Measurements from ENCODE around the gene FAM120B. TPM values are rescaled to one million over a fixed set of nuclear protein-coding genes. Genes with fewer than 3 reads are reported as not detected.

Gene FAM120B
- total RNA-seq, 6 experiments from 2014 or later: 33.3 to 36.6 (median 35.4) TPM

DNA sequence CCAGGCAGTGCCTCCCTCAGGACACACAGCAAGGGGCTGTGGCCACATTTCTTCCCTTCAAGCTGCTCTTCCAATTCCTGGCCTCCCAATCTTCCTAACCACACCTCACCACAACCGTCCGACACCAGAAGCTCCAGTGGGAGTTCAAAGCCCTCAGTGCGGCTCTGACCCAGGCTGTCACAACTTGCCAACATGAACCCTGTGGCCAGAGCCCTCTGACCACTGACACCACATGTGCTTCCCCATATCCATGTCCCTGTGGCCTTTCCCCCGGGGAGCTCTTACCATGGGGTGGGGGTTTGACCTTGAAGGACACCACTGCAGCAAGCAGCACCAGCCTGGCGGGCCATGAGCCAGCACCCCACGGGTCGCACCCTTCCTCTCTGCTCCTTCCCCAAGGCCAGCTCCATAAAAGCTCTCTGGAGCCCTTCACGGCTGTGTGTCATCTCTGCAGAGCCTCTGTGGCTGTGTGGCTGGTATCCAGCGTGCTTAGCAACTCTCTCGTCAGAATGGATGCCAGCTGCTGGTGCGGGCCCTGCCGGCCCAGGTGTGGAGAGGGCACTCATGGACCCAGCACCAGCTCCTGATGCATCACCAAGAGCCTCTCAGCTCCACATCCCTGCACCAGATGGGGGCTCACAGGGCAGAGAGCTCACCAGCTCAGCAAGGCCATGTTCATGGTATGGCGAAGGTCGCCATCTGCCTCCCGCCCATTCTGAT, 140.4 kb downstream of the FAM120B start:
- peaks cover 8% of the 10 kb centered on the region for H3K4me1 Mint-ChIP-seq (ENCODE audit: low read depth)
- peaks cover 11% of the 10 kb centered on the region for H3K27me3 Mint-ChIP-seq (ENCODE audit: insufficient read depth)
- H3K4me3 Mint-ChIP-seq: no peak overlapping the region
- H3K36me3 Mint-ChIP-seq (ENCODE audit: low read depth): no peaks in the 10 kb centered on the region
- peaks cover 4% of the 10 kb centered on the region for H3K9me3 Mint-ChIP-seq
- no peak for DNase-seq
- no peak for TF ChIP-seq CTCF (IDR thresholded peaks at IDR 0.05)
- H3K27ac Mint-ChIP-seq: no peak overlapping the region

- no peak for DNase-seq
- Mint-ChIP-seq H3K4me1 (ENCODE audit: low read depth) (peaks cover 8% of the 10 kb centered on the region), H3K27me3 (ENCODE audit: insufficient read depth) (peaks cover 10% of the 10 kb centered on the region), H3K9me3 (peaks cover 4% of the 10 kb centered on the region), H3K36me3 (ENCODE audit: low read depth) (no peaks in the 10 kb centered on the region), H3K27ac (no peak overlapping the region), H3K4me3 (no peak overlapping the region)
- TF ChIP-seq CTCF (IDR thresholded peaks at IDR 0.05): no peak
Observed at GRCh38 chr6:170447561-170447930, 141.0 kb downstream of the FAM120B start.

GRCh38 chr6:170448317-170448716, 141.8 kb downstream of the FAM120B start:
- DNase-seq: no peak
- H3K9me3 Mint-ChIP-seq: peaks cover 4% of the 10 kb centered on the region
- peaks cover 8% of the 10 kb centered on the region for H3K4me1 Mint-ChIP-seq (ENCODE audit: low read depth)
- H3K27ac Mint-ChIP-seq: no peak overlapping the region
- no peak overlapping the region for H3K4me3 Mint-ChIP-seq
- no peak for TF ChIP-seq CTCF (IDR thresholded peaks at IDR 0.05)
- peaks cover 10% of the 10 kb centered on the region for H3K27me3 Mint-ChIP-seq (ENCODE audit: insufficient read depth)
- H3K36me3 Mint-ChIP-seq (ENCODE audit: low read depth): no peaks in the 10 kb centered on the region

DNA sequence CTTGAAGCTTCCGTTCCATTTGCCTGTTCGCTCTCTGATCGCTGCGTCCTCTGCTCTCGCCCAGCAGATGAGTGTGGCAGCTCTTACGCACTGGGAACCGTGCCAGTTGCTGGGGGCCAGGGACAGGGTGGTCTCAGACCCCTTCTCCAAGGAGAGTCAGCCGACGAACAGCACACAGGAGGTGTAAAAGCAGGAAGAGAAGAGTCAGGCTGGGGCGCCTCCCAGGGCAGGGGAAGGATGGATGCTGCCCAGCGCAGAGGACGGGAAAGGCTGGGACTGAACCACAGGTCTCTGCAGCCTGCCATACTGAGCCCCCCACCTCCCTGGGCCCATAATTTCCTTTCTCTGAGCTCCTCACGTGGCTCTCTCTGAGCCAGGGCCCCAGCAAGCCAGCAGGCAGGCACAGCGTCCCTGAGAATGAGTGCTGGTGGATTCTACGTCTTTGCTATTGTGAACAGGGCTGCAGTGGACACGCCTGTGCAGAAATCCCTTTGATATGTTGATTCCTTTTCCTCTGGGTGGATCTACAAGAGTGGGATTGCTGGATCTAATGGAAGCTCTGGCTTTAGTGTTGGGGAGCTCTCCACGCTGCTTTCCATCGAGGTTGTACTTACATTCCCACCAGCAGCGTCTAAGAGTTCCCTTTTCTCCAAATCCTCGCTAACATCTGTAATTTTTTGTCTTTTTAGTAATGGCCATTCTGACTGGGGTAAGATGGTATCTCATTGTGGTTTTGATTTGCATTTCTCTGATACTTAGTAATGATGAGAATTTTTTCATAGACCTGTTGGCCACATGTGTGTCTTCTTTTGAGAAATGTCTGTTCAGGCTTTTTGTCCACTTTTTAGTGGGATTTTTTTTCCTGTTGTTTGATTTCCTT, 142.4 kb downstream of the FAM120B start:
- Mint-ChIP-seq H3K9me3 (peaks cover 4% of the 10 kb centered on the region), H3K27me3 (ENCODE audit: insufficient read depth) (peaks cover 11% of the 10 kb centered on the region), H3K4me1 (ENCODE audit: low read depth) (peaks cover 8% of the 10 kb centered on the region), H3K27ac (no peak overlapping the region), H3K36me3 (ENCODE audit: low read depth) (no peaks in the 10 kb centered on the region), H3K4me3 (no peak overlapping the region)
- DNase-seq: no peak
- no peak for TF ChIP-seq CTCF (IDR thresholded peaks at IDR 0.05)

DNA sequence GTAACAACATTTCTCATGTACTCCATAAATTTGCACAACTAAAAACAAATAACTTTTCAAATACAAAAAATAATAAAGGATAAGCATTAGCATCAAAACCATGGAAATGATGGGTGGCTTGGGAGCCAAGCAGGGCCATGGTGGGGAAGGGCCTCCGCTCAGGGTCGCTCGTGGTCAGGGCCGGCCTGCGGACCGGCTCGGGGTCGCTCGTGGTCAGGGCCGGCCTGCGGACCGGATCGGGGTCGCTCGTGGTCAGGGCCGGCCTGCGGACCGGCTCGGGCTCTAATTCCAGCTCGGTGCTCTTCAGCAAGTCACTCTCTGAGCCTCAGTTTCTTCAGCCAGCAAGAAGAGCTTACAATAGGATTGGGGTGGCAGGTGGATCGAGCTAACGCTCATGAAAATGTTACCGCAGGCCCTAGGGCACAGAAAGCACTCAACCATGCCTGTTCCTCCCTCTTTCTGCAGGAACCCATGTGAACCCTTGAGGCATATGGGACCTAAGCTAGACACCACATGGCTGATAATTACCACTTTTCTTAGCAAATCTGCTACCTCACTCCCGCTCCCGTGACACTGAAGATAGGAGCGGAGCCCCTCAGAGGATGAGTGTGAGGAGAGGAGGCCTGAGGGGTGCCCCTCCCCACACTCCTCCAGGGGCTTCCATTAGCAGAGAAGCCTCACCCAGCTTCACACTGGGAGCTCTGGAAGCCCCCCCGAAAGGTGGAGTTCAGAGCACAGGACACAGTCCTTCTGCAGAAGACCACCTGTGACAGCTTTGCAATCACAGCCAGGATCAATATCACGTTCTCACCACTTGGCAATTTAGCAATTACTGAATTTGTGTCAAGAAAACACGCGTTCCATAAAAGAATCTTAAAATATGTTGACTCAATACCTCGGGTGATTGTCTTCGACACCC, 143.5 kb downstream of the FAM120B start:
- Mint-ChIP-seq H3K36me3 (ENCODE audit: low read depth) (no peaks in the 10 kb centered on the region), H3K9me3 (peaks cover 4% of the 10 kb centered on the region), H3K4me3 (no peak overlapping the region), H3K27ac (no peak overlapping the region), H3K27me3 (ENCODE audit: insufficient read depth) (peaks cover 11% of the 10 kb centered on the region), H3K4me1 (ENCODE audit: low read depth) (peaks cover 8% of the 10 kb centered on the region)
- no peak for DNase-seq
- TF ChIP-seq CTCF (IDR thresholded peaks at IDR 0.05): no peak
